NCI-H1092 (cell line): ENCODE results near the gene ONECUT2.

Source experiments
- DNase-seq: peaks from one replicate; lab custom pipeline; 2025; lab: John Stamatoyannopoulos, UW

The ONECUT2 gene

DNA sequence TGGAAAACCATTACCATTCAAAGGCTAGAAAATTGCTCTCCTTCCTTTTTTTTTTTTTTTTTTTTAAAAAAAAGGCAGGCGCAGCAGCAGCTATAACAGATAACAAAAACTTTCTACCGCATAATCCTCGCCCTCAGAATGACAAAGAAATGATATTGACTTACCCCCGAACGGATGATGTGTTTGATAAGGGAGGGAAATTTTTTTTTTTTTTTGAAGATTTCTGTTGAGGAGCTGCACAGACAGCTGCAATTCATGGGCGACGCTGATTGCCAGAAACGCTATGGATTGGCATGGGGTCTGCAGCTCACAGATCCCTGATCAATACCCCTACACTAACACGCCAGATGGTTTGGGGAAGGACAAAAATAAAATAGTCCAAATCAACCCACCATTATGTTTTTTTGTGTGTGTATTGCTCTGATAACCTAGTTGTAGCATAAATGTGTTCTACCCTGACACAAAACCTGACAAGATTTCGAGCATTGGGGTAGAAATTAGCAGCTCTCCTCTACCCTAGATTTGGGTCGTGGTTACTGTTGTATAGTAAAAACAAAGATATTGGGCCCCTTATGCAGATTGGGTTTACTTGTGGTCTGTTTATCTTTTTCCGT is 3.6 kb upstream of the ONECUT2 start:
- no peak for DNase-seq

DNA sequence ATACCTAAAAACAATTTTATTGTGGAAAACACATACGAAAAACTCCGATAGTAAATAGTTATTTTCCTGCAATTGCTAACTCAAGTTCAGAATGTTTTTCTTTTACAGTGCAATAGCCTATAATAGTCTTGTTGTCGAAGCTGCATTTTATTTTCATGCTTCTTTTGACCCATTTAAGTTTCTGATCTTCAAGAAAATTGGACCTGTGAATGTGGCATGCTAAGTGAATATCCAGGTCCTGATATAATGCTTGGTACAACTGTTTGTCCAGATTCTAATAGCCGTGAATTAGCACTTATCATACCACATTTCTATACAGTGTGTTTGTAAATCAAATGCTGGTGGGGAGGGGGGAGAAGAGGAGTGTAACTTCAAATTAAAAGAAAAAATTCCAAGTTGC is 3.0 kb upstream of the ONECUT2 start:
- no peak for DNase-seq

DNA sequence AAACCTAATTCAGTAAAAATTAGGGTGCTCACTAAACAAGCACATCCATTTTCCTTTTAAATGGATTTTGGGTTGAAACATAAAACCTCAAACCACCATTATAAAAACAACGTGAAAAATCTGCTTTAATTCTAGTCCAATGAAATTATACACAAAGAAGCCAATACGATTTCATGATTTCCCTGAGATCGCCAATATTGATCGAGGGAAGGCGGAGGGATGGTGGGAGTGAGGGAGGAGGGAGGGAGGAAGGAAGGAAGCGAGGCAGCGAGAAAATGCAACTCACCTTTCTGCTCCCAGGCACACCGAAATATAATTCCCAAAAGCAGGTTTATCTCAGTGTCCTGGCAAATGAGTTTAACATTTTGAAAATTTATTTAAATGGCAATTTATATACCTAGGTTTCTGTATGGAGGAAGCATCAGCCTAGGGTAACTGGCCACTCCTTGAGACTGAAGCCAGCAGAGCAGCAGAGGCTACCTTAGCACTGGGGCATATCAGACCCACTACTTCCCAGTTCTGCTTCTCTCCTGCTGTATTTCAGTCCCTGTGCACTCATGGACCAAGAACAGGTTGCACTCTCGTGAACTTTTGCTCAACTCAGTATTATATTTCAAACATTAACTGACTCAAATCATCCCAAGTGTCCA is 2.3 kb upstream of the ONECUT2 start:
- DNase-seq: no peak

DNA sequence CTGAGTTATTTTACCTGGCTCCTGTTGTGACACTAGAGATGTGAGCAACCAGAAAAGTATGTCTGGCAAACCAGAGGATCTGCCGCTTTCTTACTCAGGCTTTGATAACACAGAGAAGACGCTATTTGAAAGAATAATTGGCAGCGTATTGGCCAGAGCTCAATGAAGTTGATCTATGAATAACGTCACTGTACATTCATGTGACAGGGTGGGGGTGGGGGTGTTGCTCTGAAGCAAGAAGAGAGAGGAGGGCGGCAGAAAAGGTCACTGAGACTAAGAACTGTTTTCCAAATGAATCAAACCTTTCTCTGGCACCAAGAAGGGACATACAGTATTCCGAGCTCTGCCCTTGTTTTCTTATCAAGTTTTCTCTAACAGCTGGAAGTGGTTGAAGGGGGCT is 1.7 kb upstream of the ONECUT2 start:
- no peak for DNase-seq

DNA sequence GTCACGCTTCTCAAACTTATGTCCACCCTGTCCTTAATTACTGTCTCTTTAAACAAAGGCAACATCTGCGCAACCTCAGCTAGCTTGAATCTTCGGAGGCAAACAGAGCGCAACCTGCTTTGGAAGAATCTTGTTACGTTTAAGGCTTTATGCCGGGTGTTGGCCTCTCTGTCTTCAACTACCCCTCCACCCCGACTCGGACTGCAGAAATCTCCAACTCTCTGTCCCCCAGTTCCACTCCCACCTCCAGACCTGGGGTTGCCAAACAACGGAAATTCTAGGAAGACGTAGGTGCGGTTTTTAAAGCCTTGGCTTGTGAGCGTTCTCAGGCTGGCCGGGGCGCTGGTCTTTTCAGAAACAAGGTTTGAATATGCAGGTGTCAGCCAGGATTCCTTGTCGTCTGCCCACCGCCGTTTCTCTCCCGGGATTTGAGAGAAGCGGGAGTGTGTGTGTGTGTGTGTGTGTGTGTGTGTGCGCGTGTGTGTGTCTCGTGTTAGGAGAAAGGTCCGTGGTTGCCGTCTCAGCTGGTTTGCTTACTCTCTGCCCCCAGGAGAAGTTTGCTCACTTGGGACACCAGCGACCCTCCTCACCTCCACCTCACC is 1.1 kb upstream of the ONECUT2 start:
- DNase-seq: no peak

DNA sequence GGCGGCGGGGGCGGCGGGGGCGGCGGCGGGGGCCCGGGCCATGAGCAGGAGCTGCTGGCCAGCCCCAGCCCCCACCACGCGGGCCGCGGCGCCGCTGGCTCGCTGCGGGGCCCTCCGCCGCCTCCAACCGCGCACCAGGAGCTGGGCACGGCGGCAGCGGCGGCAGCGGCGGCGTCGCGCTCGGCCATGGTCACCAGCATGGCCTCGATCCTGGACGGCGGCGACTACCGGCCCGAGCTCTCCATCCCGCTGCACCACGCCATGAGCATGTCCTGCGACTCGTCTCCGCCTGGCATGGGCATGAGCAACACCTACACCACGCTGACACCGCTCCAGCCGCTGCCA is 644 bp downstream of the ONECUT2 start:
- no peak for DNase-seq

DNA sequence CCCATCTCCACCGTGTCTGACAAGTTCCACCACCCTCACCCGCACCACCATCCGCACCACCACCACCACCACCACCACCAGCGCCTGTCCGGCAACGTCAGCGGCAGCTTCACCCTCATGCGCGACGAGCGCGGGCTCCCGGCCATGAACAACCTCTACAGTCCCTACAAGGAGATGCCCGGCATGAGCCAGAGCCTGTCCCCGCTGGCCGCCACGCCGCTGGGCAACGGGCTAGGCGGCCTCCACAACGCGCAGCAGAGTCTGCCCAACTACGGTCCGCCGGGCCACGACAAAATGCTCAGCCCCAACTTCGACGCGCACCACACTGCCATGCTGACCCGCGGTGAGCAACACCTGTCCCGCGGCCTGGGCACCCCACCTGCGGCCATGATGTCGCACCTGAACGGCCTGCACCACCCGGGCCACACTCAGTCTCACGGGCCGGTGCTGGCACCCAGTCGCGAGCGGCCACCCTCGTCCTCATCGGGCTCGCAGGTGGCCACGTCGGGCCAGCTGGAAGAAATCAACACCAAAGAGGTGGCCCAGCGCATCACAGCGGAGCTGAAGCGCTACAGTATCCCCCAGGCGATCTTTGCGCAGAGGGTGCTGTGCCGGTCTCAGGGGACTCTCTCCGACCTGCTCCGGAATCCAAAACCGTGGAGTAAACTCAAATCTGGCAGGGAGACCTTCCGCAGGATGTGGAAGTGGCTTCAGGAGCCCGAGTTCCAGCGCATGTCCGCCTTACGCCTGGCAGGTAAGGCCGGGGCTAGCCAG is 1.2 kb downstream of the ONECUT2 start:
- DNase-seq: peak; percentile 27

DNA sequence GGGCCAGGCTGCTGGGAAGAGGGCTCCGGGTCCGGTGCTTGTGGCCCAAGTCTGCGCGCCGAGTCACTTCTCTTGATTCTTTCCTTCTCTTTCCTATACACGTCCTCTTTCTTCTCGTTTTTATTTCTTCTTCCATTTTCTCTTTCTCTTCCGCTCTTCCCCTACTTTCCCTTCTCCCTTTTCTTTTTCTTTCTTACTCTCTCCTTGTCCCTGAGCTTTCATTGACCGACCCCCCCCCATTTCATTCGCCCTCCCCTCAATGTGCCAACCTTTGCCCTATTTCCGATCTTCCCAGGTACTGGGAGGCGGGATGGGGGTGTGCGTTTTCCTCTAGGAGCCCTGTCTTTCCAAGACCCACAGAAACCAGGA is 1.8 kb downstream of the ONECUT2 start:
- DNase-seq: no peak

DNA sequence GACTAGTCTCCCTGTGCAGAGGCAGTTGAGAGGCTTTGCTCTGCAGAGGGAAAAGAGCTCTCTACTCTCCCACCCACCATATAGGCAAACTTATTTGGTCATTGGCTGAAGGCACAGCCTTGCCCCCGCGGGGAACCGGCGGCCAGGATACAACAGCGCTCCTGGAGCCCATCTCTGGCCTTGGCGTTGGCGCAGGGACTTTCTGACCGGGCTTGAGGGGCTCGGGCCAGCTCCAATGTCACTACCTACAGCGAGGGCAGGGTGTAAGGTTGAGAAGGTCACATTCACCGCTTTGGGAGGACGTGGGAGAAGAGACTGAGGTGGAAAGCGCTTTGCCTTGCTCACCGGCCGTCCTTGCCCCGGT is 2.2 kb downstream of the ONECUT2 start:
- DNase-seq: peak; percentile 43

DNA sequence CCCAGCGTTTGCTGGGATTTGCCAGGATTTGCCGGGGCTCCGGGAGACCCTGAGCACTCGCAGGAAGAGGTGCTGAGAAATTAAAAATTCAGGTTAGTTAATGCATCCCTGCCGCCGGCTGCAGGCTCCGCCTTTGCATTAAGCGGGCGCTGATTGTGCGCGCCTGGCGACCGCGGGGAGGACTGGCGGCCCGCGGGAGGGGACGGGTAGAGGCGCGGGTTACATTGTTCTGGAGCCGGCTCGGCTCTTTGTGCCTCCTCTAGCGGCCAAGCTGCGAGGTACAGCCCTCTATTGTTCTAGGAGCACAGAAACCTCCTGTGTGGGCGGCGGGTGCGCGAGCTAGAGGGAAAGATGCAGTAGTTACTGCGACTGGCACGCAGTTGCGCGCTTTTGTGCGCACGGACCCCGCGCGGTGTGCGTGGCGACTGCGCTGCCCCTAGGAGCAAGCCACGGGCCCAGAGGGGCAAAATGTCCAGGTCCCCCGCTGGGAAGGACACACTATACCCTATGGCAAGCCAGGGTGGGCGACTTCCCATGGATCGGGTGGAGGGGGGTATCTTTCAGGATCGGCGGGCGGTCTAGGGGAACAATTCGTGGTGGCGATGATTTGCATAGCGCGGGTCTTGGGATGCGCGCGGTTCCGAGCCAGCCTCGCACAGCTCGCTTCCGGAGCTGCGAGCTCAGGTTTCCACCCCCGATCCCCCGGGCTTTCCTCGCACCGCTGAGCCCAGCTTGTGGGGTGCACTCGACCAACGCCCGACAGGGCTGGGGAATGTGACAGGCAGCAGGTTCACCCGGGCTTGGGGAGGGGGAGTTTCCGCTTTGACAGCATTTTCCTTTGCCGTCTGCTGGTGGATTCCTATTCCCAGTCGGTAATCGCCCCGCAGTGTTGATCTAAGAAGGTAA is 2.8 kb downstream of the ONECUT2 start:
- peak; percentile 93 for DNase-seq

DNA sequence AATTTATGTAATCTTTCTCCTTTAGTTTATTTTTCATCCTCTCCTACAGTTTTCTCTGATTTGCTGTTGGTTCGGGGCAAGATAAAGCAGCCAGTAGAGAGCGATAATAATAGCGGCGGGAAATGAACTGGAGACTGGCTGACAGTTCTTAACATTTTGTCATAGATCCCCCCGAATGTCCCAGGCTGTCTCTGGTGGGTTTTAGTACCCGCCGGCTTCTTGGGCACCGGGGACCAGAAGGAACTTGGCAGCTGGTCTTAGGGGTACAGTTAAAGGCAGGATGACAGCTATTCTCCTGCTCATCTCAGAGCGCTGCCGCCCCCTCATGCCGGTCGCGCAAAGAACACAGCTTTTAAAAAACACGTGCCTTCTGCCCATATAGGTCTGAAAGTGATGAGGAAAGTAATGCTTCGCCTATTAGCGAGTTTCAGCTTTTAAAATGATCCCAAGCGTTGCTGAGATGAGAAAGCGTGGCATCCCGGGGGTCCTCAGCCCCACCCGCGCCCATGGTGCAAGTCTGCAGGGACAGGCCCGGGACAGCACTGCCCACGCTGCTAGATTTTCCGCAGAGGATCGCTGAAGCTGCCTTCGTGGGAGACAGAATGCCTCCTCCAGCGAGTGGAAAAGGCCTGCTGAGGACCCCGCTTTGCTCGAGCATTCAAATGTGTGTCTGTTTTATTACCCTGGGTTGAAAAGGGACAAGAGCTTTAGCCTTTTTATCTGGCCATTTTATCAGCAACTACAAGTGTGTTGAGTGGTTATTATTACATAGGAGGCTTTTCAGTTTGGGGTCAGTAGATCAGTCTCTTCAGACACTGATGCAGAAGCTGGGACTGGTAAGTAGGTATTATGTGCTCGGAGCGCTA is 3.8 kb downstream of the ONECUT2 start:
- DNase-seq: peak; percentile 30

DNA sequence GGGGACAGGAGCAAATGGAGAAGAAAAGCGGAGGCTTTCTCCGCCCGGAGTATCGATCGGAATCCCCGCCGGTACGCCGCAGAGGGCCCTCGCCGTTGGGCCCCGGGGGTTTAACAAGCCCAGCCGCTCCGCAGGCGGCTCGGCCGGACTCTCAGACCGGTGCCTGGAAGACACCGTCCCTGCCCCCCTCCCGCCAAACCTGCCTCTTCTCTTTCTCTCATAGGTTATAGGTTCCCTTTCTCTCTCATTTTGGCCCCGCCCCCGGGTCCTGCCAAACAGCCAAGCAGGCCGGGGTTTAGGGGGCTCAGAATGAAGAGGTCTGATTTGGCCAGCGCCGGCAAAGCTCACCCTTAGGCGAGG is 4.4 kb downstream of the ONECUT2 start:
- DNase-seq: no peak

DNA sequence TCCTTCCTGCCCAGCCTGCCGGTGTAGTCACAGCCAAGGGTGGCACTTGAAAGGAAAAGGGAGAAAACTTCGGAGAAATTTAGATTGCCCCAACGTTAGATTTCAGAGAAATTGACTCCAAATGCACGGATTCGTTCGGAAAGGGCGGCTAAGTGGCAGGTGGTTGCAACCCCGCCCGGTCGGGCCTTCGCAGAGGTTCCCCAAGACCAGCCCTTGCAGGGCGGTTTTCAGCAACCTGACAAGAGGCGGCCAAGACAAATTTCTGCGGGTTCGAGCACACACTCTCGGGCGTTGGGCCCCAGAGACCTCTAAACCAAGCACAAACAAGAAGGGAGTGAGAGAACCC is 4.8 kb downstream of the ONECUT2 start:
- no peak for DNase-seq

DNA sequence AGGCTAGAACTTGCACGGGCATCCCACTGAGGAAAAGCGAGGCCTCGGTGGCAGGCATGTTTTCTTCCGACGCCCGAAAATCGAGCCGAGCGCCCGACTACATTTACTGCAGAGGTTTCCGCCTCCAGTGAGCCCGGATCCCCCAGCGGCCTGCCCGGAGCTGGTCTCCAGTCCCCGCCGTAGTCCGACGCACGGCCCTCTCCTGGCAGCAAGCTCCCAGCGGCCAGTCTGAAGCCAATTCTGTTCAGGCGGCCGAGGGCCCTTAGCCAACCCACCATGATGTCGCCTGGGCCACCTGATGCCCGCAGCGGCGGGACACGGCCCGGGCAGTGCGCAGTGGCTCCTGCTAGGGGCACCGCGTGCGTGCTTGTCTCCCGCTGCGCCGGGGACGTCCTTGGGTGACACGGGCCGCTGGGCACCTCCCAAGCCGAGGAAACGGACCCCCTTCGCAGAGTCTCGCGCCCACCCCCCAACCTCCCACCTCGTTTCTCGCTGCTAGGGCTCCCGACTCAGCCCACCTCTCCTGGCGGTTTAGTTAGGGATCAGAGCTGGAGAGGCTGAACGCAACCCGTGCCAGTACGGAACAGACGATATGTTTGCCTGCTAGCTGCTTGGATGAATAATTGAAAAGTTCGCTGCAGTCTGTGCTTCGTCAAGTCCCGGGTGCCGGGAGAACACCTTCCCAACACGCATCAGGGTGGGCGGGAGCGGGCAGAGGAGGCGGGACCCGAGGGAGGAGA is 5.3 kb downstream of the ONECUT2 start:
- DNase-seq: no peak

DNA sequence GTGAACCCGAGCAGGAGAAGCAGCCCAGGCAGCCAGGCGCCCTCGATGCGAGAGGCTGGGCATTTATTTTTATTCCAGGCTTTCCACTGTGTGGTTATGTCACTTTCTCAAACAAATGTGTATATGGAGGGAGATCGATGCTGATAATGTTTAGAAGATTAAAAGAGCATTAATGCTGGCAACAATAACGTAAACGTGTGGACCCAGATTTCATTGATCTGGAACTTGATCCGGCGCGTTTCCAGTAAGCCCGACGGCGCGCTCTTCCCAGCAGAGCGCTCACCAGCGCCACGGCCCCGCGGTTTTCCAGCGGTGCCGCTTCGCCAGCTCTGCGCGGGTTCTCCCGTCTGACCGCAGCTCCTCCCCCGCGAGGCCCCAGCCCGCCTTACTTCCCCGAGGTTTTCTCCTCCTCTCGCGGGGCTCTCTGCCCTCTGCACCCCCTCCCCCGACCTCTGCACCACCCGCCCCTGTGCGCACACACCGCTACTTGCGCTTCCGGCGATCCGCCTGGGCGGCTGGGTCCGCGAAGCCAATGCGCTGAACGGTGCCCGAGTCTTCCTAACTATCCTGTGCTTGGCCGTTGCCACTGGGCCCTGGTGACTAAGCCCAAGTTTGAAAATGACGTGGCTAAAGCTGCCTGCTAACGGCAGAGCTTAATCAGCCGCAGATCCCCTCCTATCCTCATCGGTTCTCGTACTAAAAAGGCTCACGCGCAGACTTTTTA is 6.1 kb downstream of the ONECUT2 start:
- no peak for DNase-seq

DNA sequence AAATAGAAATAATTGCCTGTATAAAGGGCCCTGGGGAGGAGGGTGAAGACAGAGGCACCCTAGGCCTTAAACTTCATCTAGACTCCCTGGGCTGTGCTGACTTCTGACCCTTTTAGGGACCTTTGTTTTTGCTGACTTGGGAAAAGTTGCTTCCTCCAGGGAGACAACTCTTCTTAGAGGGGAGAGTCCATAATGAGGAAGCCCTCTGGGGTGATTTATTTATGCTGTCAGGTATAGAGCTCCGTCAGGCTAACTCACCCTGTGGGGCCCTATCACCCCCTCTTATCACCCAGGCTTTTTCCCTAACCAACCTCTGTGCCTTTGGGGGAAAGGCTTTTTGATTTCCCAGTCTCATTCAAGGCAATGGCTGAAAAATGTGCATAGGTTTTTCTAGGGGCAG is 8.1 kb downstream of the ONECUT2 start:
- DNase-seq: no peak

DNA sequence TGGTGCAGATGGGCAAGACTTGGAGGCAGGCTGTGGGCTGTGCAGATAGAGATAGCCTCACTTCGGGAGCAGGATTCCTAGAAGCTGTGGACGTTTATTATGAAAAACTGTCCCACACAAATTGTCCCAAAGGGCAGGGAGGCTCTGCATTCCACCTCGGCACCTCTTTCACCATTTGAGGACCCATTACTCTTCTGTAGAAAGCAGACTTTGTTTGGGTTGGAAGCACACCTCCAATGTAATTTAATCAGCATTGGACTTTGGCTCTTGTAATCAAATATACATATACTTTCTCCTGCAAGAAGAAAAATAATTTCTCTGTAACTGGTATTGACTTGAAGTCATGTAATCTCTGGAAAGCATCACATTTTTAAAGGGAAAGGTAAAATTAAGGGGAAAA is 8.5 kb downstream of the ONECUT2 start:
- DNase-seq: no peak

DNA sequence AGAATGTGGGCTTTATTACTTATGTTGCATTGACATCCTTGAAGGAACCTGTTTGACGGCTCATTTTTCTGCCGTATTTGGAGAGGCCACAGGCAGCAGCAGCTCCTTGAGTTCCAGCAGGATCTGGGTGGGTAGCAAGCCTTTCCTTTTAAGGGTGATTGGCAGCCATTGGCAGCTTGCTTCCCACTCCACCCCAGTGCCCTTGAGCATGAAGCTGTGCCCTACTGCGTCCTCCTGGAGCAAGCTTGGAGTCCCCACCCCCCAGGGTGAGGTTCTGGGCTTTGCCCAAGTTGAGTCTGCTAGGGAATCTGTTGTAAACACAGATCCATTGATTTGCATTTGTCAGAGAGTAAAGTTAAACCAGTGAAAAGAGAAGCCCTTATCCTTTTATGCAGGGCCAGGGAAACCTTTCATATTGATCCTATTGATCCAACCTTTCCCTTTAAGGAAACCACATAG is 9.2 kb downstream of the ONECUT2 start:
- no peak for DNase-seq

DNA sequence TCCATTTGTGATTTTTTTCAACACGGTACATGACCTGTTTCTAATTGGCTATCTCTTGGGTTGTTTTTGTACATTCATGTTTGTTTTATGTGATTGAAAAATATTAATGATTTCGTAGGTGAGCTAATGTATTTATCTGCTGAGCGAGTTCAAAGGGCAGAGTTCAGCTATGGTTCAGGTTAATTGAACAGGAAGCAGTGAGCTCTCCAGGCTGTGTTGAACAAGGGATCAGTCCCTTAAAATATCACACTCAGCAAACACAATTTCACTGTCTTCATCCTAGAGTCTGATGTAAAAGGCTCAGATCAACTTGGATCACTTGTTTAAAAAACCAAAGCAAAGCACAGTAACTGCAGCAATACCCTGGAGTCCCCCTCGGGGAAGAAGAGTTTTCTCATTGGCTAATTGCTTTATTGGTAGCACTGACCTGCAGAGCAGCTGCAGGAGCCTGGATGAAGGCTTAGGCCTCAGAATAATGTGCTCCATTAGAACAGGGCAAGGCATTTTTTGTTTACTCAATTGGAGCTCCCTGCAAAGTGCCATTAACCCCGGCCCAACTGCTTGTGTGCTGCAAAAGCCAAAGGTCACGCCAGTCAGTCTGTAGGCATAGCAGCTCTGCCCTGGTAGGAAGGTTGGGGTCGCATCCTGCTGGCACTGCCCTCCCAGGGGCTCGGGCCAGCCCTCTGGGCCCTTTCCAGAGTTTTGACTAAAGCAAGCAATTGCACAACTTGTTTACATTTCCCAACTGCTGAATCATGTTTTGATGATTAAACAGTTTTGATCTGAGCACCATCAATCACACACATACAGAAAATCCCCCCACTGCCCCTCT is 10.5 kb downstream of the ONECUT2 start:
- DNase-seq: no peak
